ENCODE results near the gene ZBTB7C.

The ZBTB7C gene

GRCh38 chr18:48201337-48202005 is 207.7 kb downstream of the ZBTB7C start:
- TF ChIP-seq SUZ12 (IDR thresholded peaks at IDR 0.05; ENCODE audit: extremely low read depth, insufficient read depth, insufficient read length) (no peak), ZNF274 (IDR thresholded peaks at IDR 0.05; ENCODE audit: low read depth, low read length) (no peak), YY1 (IDR thresholded peaks at IDR 0.05; ENCODE audit: insufficient read depth, insufficient read length) (no peak)

GRCh38 chr18:48200631-48201336 is 208.4 kb downstream of the ZBTB7C start:
- H3K9ac ChIP-seq (ENCODE audit: insufficient read length, low read depth), result no peak overlapping the region
- H3K4me1 ChIP-seq (ENCODE audit: insufficient read depth, insufficient read length), result peaks cover 3% of the 10 kb centered on the region
- TF ChIP-seq SUZ12 (IDR thresholded peaks at IDR 0.05; ENCODE audit: extremely low read depth, insufficient read depth, insufficient read length) (no peak), ZNF274 (IDR thresholded peaks at IDR 0.05; ENCODE audit: low read depth, low read length) (no peak), YY1 (IDR thresholded peaks at IDR 0.05; ENCODE audit: insufficient read depth, insufficient read length) (no peak)
- no peak for DNase-seq (ENCODE audit: low read depth, low spot score)
- H3K36me3 ChIP-seq (ENCODE audit: insufficient read depth, insufficient read length, low read length), result no peaks in the 10 kb centered on the region
- H3K4me3 ChIP-seq (ENCODE audit: insufficient read length, low read depth), result no peak overlapping the region
- H3K27me3 ChIP-seq (ENCODE audit: insufficient read depth, insufficient read length), result no peaks in the 10 kb centered on the region
- H3K9me3 ChIP-seq (ENCODE audit: insufficient read depth, low read length), result no peaks in the 10 kb centered on the region

More at GRCh38 chr18:48201337-48202005, 207.7 kb downstream of the ZBTB7C start:
- Histone ChIP-seq H3K4me3 (ENCODE audit: insufficient read length, low read depth) (no peak overlapping the region), H3K36me3 (ENCODE audit: insufficient read depth, insufficient read length, low read length) (no peaks in the 10 kb centered on the region), H3K27me3 (ENCODE audit: insufficient read depth, insufficient read length) (no peaks in the 10 kb centered on the region), H3K9ac (ENCODE audit: insufficient read length, low read depth) (no peak overlapping the region), H3K9me3 (ENCODE audit: insufficient read depth, low read length) (no peaks in the 10 kb centered on the region), H3K4me1 (ENCODE audit: insufficient read depth, insufficient read length) (peaks cover 3% of the 10 kb centered on the region)
- no peak for DNase-seq (ENCODE audit: low read depth, low spot score)

GRCh38 chr18:48199399-48199798 is 209.8 kb downstream of the ZBTB7C start:
- DNase-seq (ENCODE audit: low read depth, low spot score), result no peak
- H3K9ac ChIP-seq (ENCODE audit: insufficient read length, low read depth), result no peak overlapping the region
- H3K4me1 ChIP-seq (ENCODE audit: insufficient read depth, insufficient read length), result peaks cover 3% of the 10 kb centered on the region
- H3K4me3 ChIP-seq (ENCODE audit: insufficient read length, low read depth), result no peak overlapping the region
- H3K27me3 ChIP-seq (ENCODE audit: insufficient read depth, insufficient read length), result no peaks in the 10 kb centered on the region
- TF ChIP-seq SUZ12 (IDR thresholded peaks at IDR 0.05; ENCODE audit: extremely low read depth, insufficient read depth, insufficient read length), result no peak
- no peak for TF ChIP-seq YY1 (IDR thresholded peaks at IDR 0.05; ENCODE audit: insufficient read depth, insufficient read length)
- no peak for TF ChIP-seq ZNF274 (IDR thresholded peaks at IDR 0.05; ENCODE audit: low read depth, low read length)
- no peaks in the 10 kb centered on the region for H3K36me3 ChIP-seq (ENCODE audit: insufficient read depth, insufficient read length, low read length)
- H3K9me3 ChIP-seq (ENCODE audit: insufficient read depth, low read length), result no peaks in the 10 kb centered on the region

- Histone ChIP-seq H3K4me1 (ENCODE audit: insufficient read depth, insufficient read length) (peaks cover 6% of the 10 kb centered on the region), H3K36me3 (ENCODE audit: insufficient read depth, insufficient read length, low read length) (no peaks in the 10 kb centered on the region), H3K9ac (ENCODE audit: insufficient read length, low read depth) (no peak overlapping the region), H3K27me3 (ENCODE audit: insufficient read depth, insufficient read length) (no peaks in the 10 kb centered on the region), H3K9me3 (ENCODE audit: insufficient read depth, low read length) (no peaks in the 10 kb centered on the region), H3K4me3 (ENCODE audit: insufficient read length, low read depth) (no peak overlapping the region)
- TF ChIP-seq YY1 (IDR thresholded peaks at IDR 0.05; ENCODE audit: insufficient read depth, insufficient read length), result no peak
- no peak for DNase-seq (ENCODE audit: low read depth, low spot score)
These were observed 211.4 kb downstream of the ZBTB7C start for GRCh38 chr18:48197819-48198218.

GRCh38 chr18:48195787-48196186 is 213.4 kb downstream of the ZBTB7C start:
- no peak overlapping the region for H3K4me3 ChIP-seq (ENCODE audit: insufficient read length, low read depth)
- no peaks in the 10 kb centered on the region for H3K27me3 ChIP-seq (ENCODE audit: insufficient read depth, insufficient read length)
- no peak overlapping the region for H3K9ac ChIP-seq (ENCODE audit: insufficient read length, low read depth)
- H3K4me1 ChIP-seq (ENCODE audit: insufficient read depth, insufficient read length), result peaks cover 3% of the 10 kb centered on the region
- H3K9me3 ChIP-seq (ENCODE audit: insufficient read depth, low read length), result no peaks in the 10 kb centered on the region
- H3K36me3 ChIP-seq (ENCODE audit: insufficient read depth, insufficient read length, low read length), result no peaks in the 10 kb centered on the region
- no peak for DNase-seq (ENCODE audit: low read depth, low spot score)
- no peak for TF ChIP-seq SUZ12 (IDR thresholded peaks at IDR 0.05; ENCODE audit: extremely low read depth, insufficient read depth, insufficient read length)
- TF ChIP-seq YY1 (IDR thresholded peaks at IDR 0.05; ENCODE audit: insufficient read depth, insufficient read length), result no peak
- no peak for TF ChIP-seq ZNF274 (IDR thresholded peaks at IDR 0.05; ENCODE audit: low read depth, low read length)

- no peaks in the 10 kb centered on the region for H3K27me3 ChIP-seq (ENCODE audit: insufficient read depth, insufficient read length)
- no peak overlapping the region for H3K9ac ChIP-seq (ENCODE audit: insufficient read length, low read depth)
- no peak for DNase-seq (ENCODE audit: low read depth, low spot score)
- H3K4me1 ChIP-seq (ENCODE audit: insufficient read depth, insufficient read length), result peaks cover 3% of the 10 kb centered on the region
- H3K4me3 ChIP-seq (ENCODE audit: insufficient read length, low read depth), result no peak overlapping the region
- no peaks in the 10 kb centered on the region for H3K36me3 ChIP-seq (ENCODE audit: insufficient read depth, insufficient read length, low read length)
- no peaks in the 10 kb centered on the region for H3K9me3 ChIP-seq (ENCODE audit: insufficient read depth, low read length)
- TF ChIP-seq SUZ12 (IDR thresholded peaks at IDR 0.05; ENCODE audit: extremely low read depth, insufficient read depth, insufficient read length), result no peak
These were observed 214.5 kb downstream of the ZBTB7C start for GRCh38 chr18:48194591-48195181.

Measured in NT2/D1 (cell line).